Adrenal gland (tissue), 12 donors: ENCODE results near the gene PI4K2B. TPM values are rescaled to one million over a fixed set of nuclear protein-coding genes. Genes with fewer than 3 reads are reported as not detected.
"Not testable (repeated sequence)": the region's sequence is repeated elsewhere in the genome, so short reads cannot be mapped to it uniquely, and the experiment has no call there.

ENCODE experiments used
- DNase-seq, 7 donors: peaks; one replicate each; pipeline ENCODE4 v3.0.0-alpha.2; 2019 to 2020
- H3K27ac ChIP-seq, 5 donors: fragments of 200-600 bp; sonication (generic) in 4 of 5; 1 replicate in 3 of 5; 2 replicates in 2 of 5; pipeline versions ENCODE4 v1.5.1 to v1.8.0; 2016 to 2020; ENCODE audit warnings: mild to moderate bottlenecking in 1 of 5
- H3K27me3 ChIP-seq: fragments of 200-600 bp; 2 replicates; pipeline ENCODE4 v1.8.0; 2021
- H3K36me3 ChIP-seq, 2 donors: fragments of 200-600 bp; replicated peaks in 1 of 2; 1 replicate in 1 of 2; 2 replicates in 1 of 2; pipeline versions ENCODE4 v1.5.1 to v1.8.0; 2018 to 2022
- H3K4me1 ChIP-seq, 2 donors: fragments of 200-600 bp; replicated peaks in 1 of 2; 1 replicate in 1 of 2; 2 replicates in 1 of 2; pipeline versions ENCODE4 v1.5.1 to v1.8.0; 2018 to 2021
- H3K4me3 ChIP-seq, 4 donors: fragments of 200-600 bp; sonication (generic) in 3 of 4; one replicate each; pipeline ENCODE4 v1.5.1; 2016 to 2018
- H3K9me3 ChIP-seq, 3 donors: fragments of 200-600 bp; sonication (generic) in 1 of 3; replicated peaks in 1 of 3; 1 replicate in 2 of 3; 2 replicates in 1 of 3; pipeline versions ENCODE4 v1.5.1 to v1.8.0; 2016 to 2021
- CTCF ChIP-seq, 6 experiments: fragments of 450-650 bp in 4 of 6; fragments of 200-600 bp in 2 of 6; sonication (generic) in 1 of 6; IDR thresholded peaks; 1 replicate in 5 of 6; 2 replicates in 1 of 6; pipeline versions ENCODE4 v1.5.1 to v1.8.0; 2016 to 2021; ENCODE audit warnings: antibody characterized with exemption in 6 of 6, mild to moderate bottlenecking in 2 of 6, moderate library complexity in 1 of 6
- POLR2A ChIP-seq, 2 donors: fragments of 450-650 bp; IDR thresholded peaks; one replicate each; pipeline ENCODE4 v1.6.1; 2017; ENCODE audit warnings: antibody characterized with exemption in 2 of 2, mild to moderate bottlenecking in 2 of 2, moderate library complexity in 1 of 2
- WGBS, 4 donors: extraction: QIAGEN DNeasy Blood & Tissue Kit in 2 of 4; methylation state at CpG; one replicate each; pipeline versions ENCODE4 v1.1.5 to v1.1.7; 2013 to 2017; 5-methylcytosine and 5-hydroxymethylcytosine counted together
- intact Hi-C, 2 donors: fragments of 100-400 bp; cut with DNase I; formaldehyde crosslinking; loops; one replicate each; pipeline versions ENCODE4 v1.14.1 to v1.15.0; 2022 to 2023
- polyA plus RNA-seq, 3 donors: library from polyadenylated mRNA; stranded (reverse); fragments of 200-250 nt in 2 of 3; fragments of 350-450 nt in 1 of 3; fragmentation: Illumina TruSeq in 1 of 3; extraction: RNeasy Lipid Tissue Mini Kit (QIAGEN cat#74804) in 1 of 3; gene quantifications; one replicate each; pipeline ENCODE4 v1.2.3, GENCODE V29; 2013 to 2014
- total RNA-seq, 9 donors: library from RNA; depleted of rRNA in 4 of 9; stranded (reverse); fragments of >200 nt in 4 of 9; fragments of 120-200 nt in 1 of 9; fragmentation: NEBNext Ultra II Directional in 1 of 9; extraction: Animal tissue kit (Norgen Biotek cat#: 25700) in 1 of 9; gene quantifications; one replicate each; pipeline versions ENCODE4 v1.1.0 to v1.2.4, GENCODE V29; 2013 to 2023
- donor health status: healthy with polysubstance abuse.
- donor health status: Bipolar disorder and iron deficiency.
- donor health status: DM: yes; HTN: yes; CAD: no.
- donor health status: DM: no; HTN: no; CAD: no.
- donor health status: DM: no; HTN: no; CAD: no.
- donor health status: DM: yes; HTN: yes; CAD: no.

Gene PI4K2B
- total and polyA plus RNA-seq, 12 donors, result 4.6 to 29.3 (median 13.6) TPM

- DNase-seq, result no peak
- H3K4me3 ChIP-seq, result peak overlapping the region; percentile 43 to 75 (median 56)
- no peak for TF ChIP-seq POLR2A (IDR thresholded peaks at IDR 0.05)
- TF ChIP-seq CTCF (IDR thresholded peaks at IDR 0.05), result no peak
- H3K4me1 ChIP-seq, result peaks cover 0 to 8% of the 10 kb centered on the region in 2 donors
- no peaks in the 10 kb centered on the region for H3K9me3 ChIP-seq
- peak overlapping the region in 3 of 5 donors; percentile 69 to 89 (median 82) for H3K27ac ChIP-seq
- H3K36me3 ChIP-seq, result peaks cover 0 to 11% of the 10 kb centered on the region in 2 donors
- no peaks in the 10 kb centered on the region for H3K27me3 ChIP-seq
- intact Hi-C loops, result no loop called here
- WGBS, 4 donors, result 12 to 25% (median 23%) methylated on average over 23 of the region's 23 CpGs
Observed at GRCh38 chr4:25313201-25313895, 79.5 kb downstream of the PI4K2B start.

DNA sequence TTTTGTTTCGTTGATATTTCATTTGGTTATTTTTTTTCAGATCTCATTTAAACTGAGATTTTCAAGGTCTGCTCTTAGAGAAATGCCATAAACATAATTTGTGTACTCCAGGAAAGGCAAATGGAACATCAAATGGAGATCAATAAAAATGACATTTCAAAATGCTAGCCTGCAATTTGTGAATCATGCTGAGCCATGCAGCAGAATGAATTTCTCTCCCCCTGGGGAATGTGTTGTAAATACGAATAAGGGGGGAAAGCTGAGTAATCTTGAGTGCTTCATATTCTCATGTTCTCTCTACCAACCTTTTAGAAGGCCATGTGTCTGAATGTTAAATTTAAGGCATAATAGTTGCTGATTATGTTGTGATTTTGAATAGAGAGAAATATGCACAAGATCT is 86.5 kb downstream of the PI4K2B start:
- Histone ChIP-seq H3K9me3 (no peaks in the 10 kb centered on the region), H3K27ac (peak overlapping the region in 3 of 5 donors; percentile 45 to 76 (median 60)), H3K4me1 (peaks cover 9 to 15% of the 10 kb centered on the region in 2 donors), H3K36me3 (peaks cover 0 to 8% of the 10 kb centered on the region in 2 donors), H3K4me3 (no peak overlapping the region), H3K27me3 (no peaks in the 10 kb centered on the region)
- WGBS, 4 donors, result 48 to 55% (median 52%) methylated on average over 2 of the region's 2 CpGs
- no peak for DNase-seq
- intact Hi-C loops, result no loop called here
- no peak for TF ChIP-seq POLR2A (IDR thresholded peaks at IDR 0.05)
- TF ChIP-seq CTCF (IDR thresholded peaks at IDR 0.05), result no peak

- H3K4me3 ChIP-seq, result no peak overlapping the region
- H3K4me1 ChIP-seq, result peaks cover 9 to 15% of the 10 kb centered on the region in 2 donors
- H3K27ac ChIP-seq, result peak overlapping the region in 4 of 5 donors; percentile 29 to 76 (median 52)
- 40 to 59% (median 47%) methylated on average over 1 of the region's 1 CpG for WGBS, 4 donors
- intact Hi-C loops, result no loop called here
- no peak for TF ChIP-seq CTCF (IDR thresholded peaks at IDR 0.05)
- TF ChIP-seq POLR2A (IDR thresholded peaks at IDR 0.05), result no peak
- peaks cover 0 to 5% of the 10 kb centered on the region in 2 donors for H3K36me3 ChIP-seq
- H3K27me3 ChIP-seq, result no peaks in the 10 kb centered on the region
- no peaks in the 10 kb centered on the region for H3K9me3 ChIP-seq
- DNase-seq, result no peak
Observed at GRCh38 chr4:25320773-25321172, 86.9 kb downstream of the PI4K2B start.

GRCh38 chr4:25321703-25322102 is 87.9 kb downstream of the PI4K2B start:
- Histone ChIP-seq H3K4me3 (no peak overlapping the region), H3K4me1 (peaks cover 9 to 15% of the 10 kb centered on the region in 2 donors), H3K27me3 (no peaks in the 10 kb centered on the region), H3K27ac (peak overlapping the region in 1 of 5 donors; percentile 36), H3K9me3 (no peaks in the 10 kb centered on the region), H3K36me3 (no peaks in the 10 kb centered on the region)
- TF ChIP-seq POLR2A (IDR thresholded peaks at IDR 0.05) (no peak), CTCF (IDR thresholded peaks at IDR 0.05) (no peak)
- WGBS, 4 donors, result 88 to 95% (median 93%) methylated on average over 2 to 3 of the region's 3 CpGs
- no peak for DNase-seq
- intact Hi-C loops, result no loop called here

DNA sequence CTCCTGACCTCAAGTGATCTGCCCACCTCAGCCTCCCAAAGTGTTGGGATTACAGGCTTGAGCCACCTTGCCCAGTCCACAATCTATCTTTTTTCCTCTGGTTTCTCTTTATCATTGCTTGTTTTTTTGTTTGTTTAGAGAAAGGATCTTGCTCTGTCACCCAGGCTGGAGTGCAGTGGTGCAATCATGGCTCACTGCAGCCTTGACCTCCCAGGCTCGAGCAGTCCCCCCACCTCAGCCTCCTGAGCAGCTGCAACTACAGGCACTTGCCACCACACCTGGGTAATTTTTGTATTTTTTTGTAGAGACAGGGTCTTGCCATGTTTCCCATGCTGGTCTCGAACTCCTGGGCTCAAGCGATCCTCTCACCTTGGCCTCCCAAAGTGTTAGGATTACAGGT is 94.6 kb downstream of the PI4K2B start:
- H3K4me3 ChIP-seq, DNase-seq, H3K27ac ChIP-seq, H3K9me3 ChIP-seq, H3K36me3 ChIP-seq, H3K27me3 ChIP-seq, intact Hi-C loops: not testable (repeated sequence)
- WGBS, 4 donors, result 80 to 94% (median 82%) methylated on average over 3 of the region's 3 CpGs
- H3K4me1 ChIP-seq, result peaks cover 11 to 12% of the 10 kb centered on the region in 2 donors
